ENCODE data around the gene FETUB.

Gene FETUB

DNA sequence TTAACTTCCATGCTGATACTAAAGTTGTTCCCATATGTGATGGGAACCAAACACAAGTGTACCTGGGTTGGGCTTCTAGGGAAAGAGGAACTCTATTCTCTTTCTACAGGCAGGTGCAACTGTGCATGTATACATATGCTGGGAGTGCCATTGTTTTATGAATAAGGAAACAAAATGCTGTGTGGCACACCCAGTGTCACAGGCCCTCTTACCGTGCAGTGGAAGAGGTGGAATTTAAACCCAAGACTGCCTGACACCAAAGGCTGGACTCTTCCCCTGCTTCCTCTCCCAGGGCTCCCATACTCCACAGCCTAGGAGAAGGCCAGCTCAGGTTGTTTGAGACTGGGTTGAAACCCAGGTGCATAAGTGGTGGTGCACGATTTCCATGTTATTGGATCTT, 1.9 kb upstream of the FETUB start:
- DNase-seq = no peak

DNA sequence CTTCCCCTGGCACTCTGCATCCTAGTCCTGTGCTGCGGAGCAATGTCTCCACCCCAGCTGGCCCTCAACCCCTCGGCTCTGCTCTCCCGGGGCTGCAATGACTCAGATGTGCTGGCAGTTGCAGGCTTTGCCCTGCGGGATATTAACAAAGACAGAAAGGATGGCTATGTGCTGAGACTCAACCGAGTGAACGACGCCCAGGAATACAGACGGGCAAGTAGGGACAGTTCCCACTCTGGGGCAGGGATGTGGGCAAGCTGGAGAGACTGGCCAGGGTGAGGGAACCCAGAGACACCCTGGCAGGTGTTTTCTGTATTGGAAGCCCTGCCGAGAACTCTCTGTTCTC, 247 bp downstream of the FETUB start:
- DNase-seq = no peak

- DNase-seq = no peak
These were observed 730 bp downstream of the FETUB start for GRCh38 chr3:186640929-186641328.

- no peak for DNase-seq
These were observed 1.8 kb downstream of the FETUB start for GRCh38 chr3:186642014-186642413.

GRCh38 chr3:186643493-186643892, 3.3 kb downstream of the FETUB start:
- DNase-seq = no peak

GRCh38 chr3:186644683-186645082, 4.5 kb downstream of the FETUB start:
- no peak for DNase-seq

GRCh38 chr3:186646106-186646505, 5.9 kb downstream of the FETUB start:
- DNase-seq = no peak

DNA sequence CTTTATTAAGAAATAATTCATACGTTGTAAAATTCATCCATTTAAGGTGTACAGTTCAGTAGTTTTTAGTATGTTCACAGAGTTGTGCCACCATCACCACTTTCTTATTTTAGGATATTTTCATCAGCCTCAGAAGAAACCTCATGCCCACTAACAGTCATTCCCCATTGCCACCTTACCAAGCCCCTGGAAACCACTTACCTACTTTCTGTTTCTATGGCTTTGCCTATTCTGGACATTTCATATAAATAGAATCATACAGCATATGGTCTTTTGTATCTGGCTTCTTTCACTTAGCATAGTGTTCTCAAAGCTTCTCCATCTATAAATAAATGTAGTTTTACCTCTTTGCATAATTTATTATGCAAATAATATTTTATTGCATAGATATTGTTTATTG, 6.6 kb downstream of the FETUB start:
- no peak for DNase-seq

DNA sequence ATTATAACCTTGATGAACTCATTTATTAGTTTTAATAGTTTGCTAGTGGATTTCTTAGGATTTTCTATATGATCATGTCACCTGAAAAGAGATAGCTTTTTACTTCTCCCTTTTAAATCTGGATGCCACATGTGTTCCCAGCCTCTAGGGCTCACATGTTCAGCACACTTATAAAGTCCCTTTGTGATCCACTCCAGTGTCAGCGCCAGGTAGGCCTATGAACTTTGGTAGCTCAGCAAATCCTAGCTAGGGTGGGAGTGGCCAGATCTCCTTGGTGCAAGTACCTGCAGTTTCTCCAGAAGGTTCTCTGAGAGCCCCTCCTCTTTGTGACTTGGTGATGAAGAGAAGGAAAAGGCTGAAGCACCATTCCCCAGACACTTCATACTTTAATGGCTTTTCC, 8.7 kb downstream of the FETUB start:
- no peak for DNase-seq

DNA sequence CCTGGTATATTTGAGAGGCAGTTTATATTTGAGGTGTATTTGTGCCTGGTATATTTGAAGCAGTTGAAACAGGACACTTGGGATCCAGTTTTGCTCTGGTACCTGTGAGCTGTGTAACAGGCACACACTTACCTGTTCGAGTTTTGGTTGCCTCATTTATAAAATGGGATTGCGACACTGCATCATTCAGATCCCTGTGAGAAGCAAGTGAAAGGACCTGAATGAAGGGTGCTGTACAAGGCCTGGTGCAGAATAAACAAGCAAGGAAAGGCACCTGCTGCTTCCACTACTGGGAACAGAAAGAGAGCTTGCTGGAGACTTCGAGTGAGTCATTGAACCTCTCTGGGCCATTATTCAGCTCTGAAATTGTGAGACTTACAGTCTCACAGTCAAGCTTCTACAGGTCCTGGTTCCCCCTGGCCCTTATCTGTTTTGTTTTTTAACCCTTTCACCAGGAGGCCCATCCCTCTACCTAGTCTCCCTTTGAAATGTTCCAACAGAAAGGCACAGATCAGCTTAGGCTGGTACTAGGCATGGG, 11.5 kb downstream of the FETUB start:
- DNase-seq = no peak

- no peak for DNase-seq
These were observed 13.0 kb downstream of the FETUB start for GRCh38 chr3:186653080-186653707.

GRCh38 chr3:186653984-186654383, 13.8 kb downstream of the FETUB start:
- no peak for DNase-seq

DNA sequence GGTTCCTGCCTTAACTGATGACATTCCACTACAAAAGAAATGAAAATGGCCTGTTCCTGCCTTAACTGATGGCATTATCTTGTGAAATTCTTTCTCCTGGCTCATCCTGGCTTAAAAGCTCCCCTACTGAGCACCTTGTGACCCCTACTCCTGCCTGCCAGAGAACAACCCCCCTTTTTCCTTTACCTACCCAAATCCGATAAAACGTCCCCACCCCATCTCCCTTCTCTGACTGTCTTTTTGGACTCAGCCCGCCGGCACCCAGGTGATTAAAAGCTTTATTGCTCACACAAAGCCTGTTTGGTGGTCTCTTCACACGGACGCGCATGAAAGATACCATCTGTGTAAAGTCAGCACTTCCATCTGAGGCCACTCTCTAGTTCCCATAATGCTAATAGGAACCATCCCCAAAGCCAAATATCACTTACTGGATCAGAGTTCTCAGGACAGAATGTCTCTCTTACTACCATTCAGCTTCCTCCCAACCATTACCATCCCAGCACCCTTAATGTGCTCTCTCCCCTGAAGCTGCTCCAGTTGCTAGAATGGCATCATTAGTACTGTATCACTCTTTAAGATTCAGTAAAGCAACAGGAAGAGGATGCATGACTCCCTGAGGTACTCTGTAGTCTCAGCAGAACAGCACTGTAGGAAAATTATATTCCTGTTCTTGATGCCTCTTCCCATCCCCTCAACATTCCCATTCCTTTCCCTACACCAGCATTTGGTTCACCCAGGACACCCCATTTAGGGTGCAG, 23.3 kb downstream of the FETUB start:
- DNase-seq = no peak

- DNase-seq = no peak
These were observed 23.9 kb downstream of the FETUB start for GRCh38 chr3:186664119-186664495.

GRCh38 chr3:186664506-186664905, 24.3 kb downstream of the FETUB start:
- DNase-seq = no peak

GRCh38 chr3:186665625-186666188, 25.5 kb downstream of the FETUB start, which contains the start of gene HRG:
Gene HRG, plus strand, starts transcription at chr3:186666014. Its CDS starts 18 bp downstream, at chr3:186666032.
- DNase-seq = no peak

GRCh38 chr3:186668426-186668825, 28.2 kb downstream of the FETUB start:
- no peak for DNase-seq

DNA sequence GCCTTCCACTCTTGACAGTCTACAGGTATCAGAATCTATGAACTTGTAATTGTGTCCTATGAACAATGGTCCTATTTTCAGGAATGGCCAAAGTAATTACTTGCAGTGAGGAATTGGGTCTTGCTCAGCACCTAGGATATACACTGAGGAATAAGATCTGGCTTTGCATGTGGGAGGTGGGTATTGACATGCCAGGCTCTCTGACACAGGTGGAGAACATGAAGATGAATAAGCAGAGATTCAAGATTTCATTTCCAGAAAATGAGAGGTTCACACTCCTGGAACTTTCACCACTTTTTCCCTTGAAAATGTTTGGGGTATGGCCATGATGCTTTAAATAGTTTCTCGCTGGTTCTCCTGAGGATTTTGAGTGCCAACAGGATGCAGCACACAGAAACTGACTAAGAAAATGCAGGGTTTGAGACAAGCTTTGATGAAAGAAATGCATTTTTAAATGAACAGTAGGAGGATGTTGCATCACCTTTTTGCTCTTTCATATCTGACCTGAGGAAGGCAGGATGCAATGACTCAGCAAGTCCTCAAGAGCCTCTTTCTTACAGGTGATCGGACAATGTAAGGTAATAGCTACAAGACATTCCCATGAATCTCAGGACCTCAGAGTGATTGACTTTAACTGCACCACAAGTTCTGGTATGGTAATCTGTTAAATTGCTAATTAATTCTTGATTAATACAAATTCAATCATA, 29.3 kb downstream of the FETUB start:
- DNase-seq = no peak

- no peak for DNase-seq
These were observed 30.0 kb downstream of the FETUB start for GRCh38 chr3:186670155-186670554.

DNA sequence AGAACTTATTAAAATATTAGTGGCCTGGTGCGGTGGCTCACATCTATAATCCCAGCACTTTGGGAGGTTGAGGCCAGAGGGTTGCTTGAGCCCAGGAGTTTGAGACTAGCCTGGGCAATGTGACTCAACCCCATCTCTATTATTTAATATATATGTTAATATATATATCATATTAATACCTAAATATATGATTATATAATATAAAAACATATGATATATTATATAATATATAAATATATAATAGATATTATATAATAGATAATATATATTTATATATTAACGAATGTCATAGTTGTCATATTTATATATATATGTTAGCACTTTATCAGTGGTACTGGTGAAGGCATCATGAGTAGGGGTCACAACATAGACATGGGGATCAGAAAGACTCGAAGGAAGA, 30.9 kb downstream of the FETUB start:
- no peak for DNase-seq

DNA sequence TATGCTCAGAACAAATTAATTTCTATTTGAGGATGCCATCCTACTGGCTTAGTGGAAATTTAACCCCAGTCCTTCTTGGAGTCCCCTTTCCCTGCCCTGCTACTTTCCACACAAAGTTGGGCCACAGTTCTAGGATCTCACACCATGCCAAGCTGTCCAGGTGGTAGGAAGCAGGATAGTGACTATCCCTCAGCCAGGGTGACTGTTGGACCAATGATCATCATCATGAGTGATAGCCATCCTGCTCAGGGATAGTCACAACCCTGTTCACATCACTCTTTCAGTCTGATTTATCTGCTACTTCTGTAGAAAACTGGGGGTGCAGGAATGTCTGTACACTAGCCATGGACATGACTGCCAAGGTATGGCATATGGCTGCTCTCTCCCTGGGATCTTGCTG, 38.4 kb downstream of the FETUB start:
- no peak for DNase-seq

DNA sequence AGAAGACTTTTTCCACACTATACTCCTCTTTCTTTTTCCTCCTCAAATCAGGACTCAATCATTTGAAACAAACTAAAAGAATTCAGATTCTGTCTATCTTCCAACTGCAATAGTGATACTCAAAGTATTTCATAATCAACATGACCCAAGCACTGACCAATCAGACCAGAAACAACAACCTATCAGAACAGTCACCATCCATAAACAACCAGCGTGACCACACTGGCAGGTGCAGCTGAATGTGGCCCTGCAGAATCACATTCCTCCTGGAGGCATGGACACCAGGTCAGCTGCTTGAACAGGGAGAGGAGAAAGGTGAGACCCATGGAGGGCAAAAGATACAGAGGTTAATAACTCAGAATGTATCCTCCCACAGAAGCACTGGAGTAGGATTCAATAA, 39.0 kb downstream of the FETUB start:
- no peak for DNase-seq

DNA sequence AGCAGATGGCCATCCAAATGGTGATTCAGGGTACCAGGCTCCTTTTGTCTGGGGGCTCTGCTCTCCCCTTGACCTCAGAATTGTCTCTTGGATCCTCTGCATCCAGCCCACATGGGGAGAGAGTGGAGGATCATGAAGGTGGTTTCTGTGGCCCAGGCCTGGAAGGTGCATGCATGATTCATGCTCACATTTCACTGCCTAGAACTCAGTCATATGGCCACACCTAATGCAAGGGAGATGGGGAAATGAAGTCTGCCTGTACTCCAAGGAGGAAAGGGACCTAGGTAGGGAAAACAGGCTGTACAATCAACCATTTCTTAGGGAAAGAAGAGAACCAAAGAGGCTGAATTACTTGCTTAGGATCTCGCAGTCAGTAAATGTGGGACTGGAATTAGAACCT, 40.7 kb downstream of the FETUB start:
- no peak for DNase-seq

DNA sequence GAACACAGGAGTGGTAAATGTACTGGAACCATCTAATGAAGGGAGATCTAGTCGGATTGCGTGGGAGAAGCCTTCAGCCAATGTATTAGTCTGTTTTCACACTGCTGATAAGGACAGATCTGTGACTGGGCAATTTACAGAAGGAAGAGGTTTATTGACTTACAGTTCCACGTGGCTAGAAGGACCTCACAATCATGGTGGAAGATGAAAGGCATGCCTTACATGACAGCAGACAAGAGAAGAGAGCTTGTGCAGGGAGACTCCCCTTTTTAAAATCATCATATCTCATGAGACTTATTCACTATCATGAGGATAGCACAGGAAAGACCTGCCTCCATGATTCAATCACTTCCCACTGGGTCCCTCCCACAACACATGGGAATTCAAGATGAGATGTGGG, 42.6 kb downstream of the FETUB start:
- DNase-seq = no peak

Data from stimulated activated CD4-positive, alpha-beta T cell treated with anti-CD3 and anti-CD28 coated beads, Interleukin-15, amount 100 ng/mL, for 24 hours (primary cell).